T-helper 2 cell treated with Interferon-gamma antibody and Interleukin-4, amounts not matched to agents 100 ng/mL and 5 ng/mL, for 36 hours (primary cell): ENCODE data around the gene ZNF644. TPM values are rescaled to one million over a fixed set of nuclear protein-coding genes. Genes with fewer than 3 reads are reported as not detected.

ENCODE experiments used
- intact Hi-C: fragments of 100-400 bp; cut with micrococcal nuclease; formaldehyde crosslinking; loops from one replicate; pipeline ENCODE4 v1.15.1; 2023
- total RNA-seq: library from RNA; stranded (reverse); gene quantifications from 2 replicates; pipeline ENCODE4 v1.2.3, GENCODE V29; 2022

Gene ZNF644
- total RNA-seq, 1 donor from 2014 or later = 54.4 TPM

DNA sequence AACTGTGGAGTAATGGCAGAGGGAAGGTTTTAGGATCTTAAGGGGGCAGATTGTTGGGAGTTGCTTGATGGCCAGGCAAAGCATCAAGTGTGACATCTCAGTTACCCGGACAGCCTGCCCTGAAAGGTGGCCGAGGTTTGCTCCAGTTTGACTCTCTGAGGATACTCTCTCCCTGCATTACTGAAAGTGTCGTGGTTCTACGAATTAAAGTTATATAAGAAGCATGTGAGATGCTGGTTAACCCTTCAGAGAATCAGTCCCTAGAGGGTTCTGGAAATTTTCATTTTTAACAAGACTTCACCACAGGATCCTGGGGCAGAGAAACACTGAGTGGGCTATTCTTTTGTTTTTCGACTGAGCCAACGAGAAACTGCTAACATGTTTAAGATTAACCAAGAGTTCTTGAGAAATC, 689 bp upstream of the ZNF644 start:
- intact Hi-C loops = loop anchor here (1.0 to 5.0 kb wide), 4 partner anchors 145 to 1025 kb away; partner anchors contain the start of genes CDC7 and ZNF326

DNA sequence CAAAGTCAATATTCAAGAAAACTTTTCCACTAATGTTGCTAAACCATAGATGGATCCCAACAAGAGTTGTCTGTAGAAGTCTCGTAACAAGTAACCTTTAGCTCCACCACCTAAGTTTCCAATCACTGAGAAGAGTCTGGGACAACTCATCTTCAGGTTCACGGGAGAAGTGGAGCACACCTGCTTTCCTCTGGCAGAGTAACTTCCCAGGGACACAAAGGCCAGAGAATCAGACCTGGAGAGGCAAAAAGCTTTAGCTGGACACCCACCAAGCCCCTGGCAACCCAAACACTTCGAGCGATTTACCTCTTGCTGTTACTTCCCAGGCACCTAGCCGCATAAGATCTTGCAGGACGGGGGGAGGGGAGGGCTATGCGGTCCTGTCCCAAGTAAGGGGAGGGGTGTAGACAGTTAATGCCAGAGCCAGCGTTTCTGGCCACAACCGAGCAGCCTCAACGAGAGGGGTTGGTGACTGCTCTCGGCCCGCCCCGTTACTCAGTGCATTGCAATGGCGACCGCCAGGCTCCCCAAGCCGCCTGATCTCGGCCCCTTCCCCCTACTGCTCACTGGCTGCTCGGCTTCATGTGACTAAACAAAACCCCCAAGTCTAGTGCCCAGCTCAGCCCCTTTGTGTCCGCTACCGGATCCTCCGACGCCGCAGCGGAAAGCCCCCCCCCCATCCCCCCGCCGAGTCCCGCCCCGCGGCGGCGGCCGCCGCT, 709 bp downstream of the ZNF644 start:
- intact Hi-C loops = loop anchor here (5.0 kb wide), 3 partner anchors 146 to 1024 kb away; partner anchors contain the start of genes CDC7 and ZNF326

DNA sequence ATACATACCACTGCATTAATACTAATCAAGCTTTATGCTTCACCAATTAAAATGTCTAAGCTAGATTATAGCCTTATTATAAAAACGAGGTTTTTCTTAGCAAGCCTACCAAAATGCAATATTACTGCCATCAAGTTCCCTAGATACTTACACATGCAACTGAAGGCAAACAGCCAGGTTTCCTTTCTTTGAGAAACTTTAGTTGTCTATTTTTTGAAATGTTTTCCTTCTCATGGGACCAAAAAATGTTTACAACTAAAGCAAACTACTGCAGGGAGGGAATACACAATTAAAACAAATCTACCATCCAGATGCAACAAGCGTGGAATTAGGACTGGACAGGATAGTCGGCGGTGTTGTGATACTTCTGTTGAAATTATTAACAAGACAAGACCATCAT, 1.3 kb downstream of the ZNF644 start:
- intact Hi-C loops = loop anchor here (5.0 kb wide), 3 partner anchors 147 to 1023 kb away; partner anchors contain the start of genes CDC7 and ZNF326

DNA sequence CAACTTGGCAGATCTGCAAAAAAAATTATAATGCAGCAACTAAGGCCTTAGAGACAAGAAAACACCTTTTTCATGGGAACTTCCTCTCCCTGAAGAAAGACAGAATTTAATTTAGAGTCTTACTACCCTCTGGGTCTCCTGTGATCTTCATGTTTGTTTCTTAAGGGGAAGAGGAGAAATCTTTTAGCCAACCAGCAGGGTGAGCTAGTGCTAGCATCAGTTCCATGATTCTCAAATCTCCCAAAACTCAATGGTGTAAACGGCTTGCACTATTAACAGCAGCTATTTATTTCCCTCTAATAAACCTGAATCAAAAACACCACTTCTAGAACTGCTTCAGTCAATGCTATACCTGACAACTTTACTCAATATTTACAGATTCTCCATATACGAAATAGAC, 3.8 kb downstream of the ZNF644 start:
- intact Hi-C loops = no loop called here

DNA sequence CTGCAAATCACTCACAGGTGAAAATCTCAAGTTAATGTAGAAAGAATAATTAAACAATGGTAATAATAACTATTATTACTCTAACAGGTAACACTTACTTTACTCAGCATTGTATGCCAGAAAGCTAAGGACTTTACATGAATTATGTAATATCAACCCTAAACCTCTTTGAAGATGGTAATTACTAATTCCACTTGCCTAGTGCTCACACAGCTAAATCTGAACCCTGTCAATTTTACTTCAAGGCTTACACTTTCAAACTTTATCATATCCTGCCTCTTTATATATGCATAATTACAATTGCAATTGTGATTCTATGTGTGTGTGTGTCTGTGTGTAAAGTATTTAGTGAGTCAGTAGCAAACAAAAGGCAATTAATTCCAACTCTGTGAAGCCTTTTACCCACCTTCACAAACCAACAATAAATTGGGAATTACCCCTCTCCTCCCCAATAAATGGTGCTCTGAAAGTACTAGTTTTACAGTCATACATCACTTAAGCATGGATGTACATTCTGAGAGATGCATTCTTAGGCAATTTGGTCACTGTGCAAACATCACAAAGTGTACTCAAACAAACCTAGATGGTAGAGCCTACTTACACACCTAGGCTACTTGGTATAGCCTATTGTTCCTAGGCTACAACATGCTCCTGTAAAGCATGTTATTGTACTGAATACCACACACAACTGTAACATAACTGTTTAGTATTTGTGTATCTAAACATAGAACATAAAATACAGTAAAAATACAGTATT, 5.9 kb downstream of the ZNF644 start:
- intact Hi-C loops = no loop called here

DNA sequence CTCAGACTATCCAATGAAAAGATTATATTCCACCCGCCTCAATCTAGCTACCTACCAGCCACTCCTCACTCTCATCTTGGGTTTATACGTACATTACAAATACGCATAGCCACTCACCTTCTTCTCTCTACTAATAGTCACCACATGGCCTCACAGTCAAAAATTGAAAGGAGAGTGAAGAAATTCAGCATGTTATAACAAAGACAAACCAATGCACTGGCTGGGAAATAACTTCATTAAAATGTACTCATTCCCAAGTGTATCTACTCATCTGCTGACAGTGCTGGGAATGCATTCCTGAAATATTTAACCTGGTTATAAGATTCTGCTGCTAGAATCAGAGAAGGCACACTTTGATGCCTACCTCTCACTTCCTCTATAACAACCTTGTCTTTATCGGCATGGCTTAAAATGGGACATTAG, 6.5 kb downstream of the ZNF644 start:
- intact Hi-C loops = no loop called here

DNA sequence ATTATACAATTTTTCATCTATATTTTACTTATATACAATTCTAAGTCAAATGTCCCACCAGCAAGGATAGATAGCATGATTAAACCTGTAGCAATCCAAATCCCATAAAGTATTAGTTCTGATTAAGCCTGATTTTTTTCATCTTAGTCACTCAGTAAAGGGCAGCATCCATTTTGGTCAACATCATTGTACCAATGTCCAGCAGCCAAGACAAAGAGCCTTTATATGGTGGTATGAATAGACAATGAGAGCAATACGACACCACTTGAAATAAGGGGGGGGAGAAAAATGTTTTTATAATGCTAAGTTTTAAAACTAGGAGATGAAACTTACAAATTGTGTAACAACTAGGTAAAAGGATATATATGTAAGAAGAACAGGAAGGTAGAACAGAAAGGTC, 7.4 kb downstream of the ZNF644 start:
- intact Hi-C loops = no loop called here

DNA sequence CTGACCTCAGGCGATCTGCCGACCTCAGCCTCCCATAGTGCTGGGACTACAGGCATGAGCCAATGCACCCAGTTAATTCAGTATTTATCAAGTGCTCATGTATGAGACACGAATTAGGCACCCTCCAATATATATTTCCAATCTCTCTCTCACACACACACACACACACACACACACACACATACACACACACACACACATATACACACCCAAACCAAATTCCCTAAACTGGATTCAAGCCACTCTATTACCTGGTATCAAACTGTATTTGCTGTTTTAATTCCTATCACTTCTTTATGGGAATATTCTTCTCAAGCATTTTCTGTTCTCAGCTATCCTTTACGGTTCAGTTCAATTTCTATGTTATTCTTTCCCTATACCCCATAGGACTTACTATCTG, 8.5 kb downstream of the ZNF644 start:
- intact Hi-C loops = no loop called here

DNA sequence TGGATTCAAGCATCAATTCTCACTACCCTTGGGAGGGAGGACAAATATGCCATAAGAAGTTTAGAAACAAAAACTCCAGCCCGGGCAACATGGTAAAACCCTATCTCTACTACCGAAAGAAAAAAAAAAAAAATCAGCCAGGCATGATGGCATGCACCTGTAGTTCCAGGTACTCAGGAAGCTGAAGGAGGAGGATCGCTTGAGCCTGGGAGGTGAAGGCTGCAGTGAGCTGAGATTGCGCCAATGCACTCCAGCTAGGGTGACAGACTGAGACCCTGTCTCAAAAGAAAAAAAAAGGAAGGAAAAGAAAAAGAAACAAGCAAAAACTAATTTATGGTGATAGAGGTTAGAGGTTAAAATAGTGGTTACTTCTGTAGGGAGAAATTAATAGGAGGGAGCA, 9.6 kb downstream of the ZNF644 start:
- intact Hi-C loops = no loop called here

DNA sequence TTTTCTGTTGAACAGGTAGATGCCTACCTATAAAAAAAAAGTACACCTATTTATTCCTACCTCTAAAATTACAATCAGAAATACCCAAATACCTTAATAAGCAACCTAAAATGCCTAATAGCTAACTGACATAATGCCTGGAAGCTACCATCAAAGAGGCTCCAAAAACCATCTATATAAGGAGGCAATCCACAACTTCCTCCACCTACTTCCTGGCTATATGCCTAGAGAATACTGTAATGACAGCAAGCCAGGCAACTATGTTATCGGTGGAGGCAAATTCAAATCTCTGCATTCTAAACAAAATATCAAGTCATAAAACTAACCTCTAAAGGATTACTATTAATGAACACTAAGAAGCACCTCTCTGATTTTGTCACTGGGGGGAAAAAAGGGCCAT, 10.1 kb downstream of the ZNF644 start:
- intact Hi-C loops = no loop called here

DNA sequence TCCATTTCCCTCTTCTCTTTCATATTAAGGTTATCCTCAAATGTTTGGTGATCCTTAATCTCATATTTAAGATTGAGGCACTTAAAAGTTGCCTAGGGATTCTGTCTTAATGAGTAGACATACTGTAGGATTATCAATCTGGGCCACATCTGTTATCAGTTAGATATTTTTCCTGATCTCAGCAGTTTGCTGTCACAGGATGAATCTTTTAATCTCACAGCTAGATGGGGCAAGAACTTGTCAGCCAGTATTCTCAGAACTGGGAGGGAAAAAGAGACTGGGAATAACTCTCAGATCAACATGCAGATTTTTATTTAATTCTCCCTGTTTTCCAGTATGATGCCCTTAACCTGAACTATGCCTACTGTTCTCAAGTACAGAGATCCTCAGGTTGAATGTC, 14.0 kb downstream of the ZNF644 start:
- intact Hi-C loops = no loop called here

DNA sequence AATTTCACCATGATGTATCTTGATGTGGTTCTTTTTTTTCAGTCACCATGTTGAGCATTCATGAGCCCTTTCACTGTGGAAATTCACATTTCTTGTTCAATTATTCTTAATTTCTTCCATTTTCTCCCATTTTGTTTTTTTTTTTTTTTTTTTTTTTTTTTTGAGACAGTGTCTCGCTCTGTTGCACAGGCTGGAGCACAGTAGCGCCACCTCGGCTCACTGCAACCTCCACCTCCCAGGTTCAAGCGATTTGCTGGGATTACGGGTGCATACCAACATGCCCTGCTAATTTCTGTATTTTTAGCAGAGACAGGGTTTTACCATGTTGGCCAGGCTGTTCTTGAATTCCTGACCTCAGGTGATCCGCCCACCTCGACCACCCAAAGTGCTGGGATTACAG, 14.7 kb downstream of the ZNF644 start:
- intact Hi-C loops = no loop called here

DNA sequence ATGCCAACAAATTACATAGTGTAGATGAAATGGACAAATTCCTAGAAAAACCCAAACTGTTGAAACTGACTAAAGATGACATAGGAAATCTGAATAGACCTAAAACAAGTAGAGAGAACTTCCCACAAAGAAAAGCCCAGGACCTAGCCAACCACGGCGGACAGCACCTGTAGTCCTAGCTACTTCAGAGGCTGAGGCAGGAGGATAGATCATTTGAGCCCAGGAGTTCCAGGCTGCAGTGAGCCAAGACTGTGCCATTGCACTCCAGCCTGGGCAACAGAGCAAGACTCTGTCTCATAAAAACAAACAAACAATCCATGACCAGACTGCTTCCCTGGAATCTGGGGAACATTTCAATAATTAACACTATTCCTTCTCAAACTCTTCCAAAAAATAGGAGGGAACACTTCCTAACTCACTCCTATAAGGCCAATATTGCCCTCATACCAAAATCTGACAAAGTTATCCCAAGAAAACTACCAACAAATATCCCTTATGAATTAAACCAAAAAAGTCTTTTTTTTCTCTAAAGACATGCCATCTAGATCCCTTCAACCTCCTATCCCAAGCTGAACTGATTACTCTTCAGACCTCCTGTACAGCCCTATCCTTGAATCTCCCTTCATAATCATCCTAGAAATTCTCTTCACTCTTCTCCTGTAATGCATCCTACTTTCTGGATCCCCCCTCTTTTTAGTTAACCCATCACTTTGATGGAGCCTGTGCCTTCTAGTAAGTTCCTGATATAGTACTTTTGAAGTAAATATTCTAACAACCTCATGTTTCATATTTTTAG, 15.5 kb downstream of the ZNF644 start:
- intact Hi-C loops = no loop called here

DNA sequence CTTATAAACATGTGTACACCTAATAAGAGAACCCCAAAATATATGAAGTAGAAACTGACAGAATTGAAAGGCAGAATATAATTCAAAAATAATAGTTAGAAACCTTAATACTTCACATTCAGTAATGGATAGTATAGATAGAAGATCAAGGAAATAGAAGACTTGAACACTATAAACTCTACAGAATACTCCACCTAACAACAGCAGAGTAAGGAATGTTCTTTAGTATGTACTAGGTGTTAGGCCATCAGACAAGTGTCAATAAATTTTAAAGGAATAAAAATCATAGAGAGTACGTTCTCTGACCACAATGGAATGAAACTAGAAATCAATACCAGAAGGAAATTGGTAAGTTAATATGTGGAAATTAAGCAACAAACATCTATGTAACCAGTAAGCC, 16.6 kb downstream of the ZNF644 start:
- intact Hi-C loops = no loop called here

DNA sequence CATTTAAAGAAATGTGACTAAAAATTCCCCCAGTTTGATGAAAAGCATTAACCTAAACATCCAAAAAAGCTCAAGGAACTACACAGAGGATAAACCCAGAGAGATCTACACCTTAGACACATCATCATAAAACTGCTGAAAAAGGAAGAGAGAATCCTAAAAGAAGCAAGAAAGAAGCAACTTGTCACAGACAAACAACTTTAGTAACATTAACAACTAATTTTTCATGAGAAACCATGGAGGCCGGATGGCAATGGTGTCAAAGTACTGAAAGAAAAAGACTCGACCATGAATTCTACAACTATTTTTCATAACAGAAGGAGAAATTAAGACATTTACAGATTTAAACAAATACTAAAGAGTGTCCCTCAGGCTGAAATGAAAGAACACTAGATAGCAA, 17.7 kb downstream of the ZNF644 start:
- intact Hi-C loops = no loop called here

DNA sequence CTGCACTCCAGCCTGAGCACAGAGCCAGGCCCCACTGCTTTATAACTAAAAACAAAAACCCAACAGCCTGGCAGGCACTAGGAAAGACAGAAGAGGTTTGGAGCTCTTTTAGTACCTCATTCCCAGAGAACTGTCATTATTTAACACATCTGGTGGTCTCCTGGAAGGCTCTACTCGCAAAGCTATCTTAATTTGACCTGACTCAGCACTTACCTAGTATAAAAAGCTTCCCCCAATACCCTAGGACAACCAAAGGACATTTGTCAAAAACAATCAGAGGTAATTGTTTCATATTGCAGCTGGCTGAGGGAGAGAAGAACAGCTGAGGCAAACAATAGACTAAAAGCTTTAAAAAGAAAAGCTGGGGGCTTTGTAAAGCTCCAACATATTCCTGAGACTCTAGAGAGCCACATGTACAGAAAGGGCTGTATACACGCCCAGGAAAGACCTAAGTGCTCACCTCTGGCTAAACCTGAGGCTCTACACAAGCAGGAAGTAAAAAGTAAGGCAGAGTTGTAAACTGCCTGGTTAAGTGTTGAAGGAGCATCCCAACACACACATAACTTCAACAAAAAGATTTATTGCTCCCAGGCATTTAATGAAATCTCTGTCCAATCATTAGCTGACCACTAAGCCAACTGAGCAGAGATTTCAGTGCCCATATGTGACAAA, 25.0 kb downstream of the ZNF644 start:
- intact Hi-C loops = no loop called here

DNA sequence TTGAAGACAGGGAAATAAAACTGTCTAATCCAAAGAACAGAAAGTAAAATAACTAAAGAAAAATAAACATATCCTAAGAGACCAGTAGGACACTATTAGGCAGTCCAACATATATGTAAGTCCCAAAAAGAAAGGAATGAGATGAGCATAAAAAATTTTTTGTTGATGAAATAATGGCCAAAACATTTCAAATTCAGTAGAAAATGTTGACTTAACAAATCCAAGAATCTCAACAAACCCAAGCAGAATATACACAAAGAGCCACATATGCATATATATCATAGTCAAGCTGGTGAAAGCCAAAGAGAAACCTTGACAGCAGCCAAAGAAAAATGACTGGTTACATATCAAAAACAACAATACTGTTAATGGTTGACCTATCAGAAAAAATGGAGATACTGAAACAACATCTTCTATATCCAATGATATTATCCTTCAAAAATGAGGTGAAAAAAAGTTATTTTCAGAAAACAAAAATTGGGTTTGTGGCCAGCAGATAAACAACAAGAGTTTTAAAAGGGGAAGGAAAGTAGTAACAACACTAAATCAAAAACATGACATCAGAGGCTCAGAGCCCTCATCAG, 26.4 kb downstream of the ZNF644 start:
- intact Hi-C loops = no loop called here

DNA sequence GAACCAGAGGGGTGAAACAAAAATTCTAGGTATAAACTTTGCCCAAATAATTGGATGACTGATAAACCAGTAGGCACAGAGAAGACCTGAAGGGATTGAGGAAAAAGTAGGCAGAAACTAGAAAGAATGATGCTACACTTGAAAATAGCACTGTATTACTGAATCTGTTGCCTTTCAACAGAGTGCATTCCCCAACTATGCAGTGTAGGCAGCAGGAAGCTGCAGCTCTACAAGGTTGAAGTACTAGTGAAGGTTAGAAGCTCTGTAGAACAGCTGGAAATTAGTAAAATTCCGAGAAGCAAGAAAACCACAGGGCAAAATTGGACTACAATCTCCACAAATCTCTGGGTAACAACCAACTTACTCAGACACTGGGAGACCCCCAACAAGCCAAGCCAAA, 27.4 kb downstream of the ZNF644 start:
- intact Hi-C loops = no loop called here

DNA sequence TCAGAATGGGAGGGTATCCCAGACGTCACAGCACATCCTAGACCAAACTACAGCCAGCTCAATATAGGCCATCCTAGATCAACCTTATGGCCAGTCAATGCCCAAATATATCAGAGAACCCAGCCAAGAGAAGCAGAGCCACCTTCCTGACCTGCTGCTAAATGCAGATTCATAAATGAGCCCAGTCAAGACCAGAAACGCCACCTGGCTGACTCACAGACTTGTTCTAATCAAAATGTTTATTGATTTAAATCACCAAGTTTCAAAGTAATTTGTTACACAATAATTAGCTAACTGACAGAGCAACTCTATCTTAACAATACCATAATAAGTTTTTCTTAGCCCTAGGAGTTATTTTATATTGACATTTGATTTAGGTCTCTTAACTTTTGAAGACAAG, 28.6 kb downstream of the ZNF644 start:
- intact Hi-C loops = no loop called here

DNA sequence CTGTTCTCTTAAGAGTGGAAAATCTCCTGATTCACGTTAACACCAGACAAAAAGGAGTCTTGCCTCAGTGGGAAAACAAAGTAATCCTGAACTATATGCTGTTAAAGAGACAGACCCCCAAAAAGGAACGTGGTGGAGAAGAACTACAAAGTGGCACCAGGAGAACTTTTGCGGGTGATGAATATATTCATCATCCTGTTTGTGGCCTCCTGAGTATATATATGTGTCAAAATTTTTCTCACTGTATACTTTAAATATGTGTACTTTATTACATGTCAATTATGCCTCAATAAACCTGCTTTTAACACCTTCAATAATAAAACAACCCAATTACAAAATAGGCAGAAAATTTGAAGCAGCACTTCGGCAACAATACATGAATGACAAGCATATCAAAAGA, 31.1 kb downstream of the ZNF644 start:
- intact Hi-C loops = no loop called here

DNA sequence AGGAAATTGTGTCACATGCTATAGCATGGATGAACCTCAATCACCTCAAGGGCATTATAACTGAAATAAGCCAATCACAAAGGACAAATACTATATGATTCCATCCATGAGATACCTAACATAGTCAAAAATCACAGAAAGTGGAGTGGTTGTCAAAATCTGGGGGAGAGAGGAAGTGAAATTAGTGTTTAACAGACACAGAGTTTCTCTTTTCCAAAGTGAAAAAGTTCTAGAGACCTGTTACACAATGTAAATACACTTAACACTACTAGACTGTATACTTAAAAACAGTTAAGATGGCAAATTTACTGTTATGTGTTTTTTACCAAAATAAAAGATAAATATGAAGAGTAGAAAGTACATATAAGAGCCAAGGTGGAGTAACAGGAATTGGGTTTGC, 31.8 kb downstream of the ZNF644 start:
- intact Hi-C loops = no loop called here
